HG02759 (cell line): ENCODE results near the gene C10orf95.

Source experiments
- ATAC-seq: cut with Tn5 transposase; IDR thresholded peaks from one replicate; pipeline ENCODE4 v1.9.1; 2021; ENCODE audit warnings: mild to moderate bottlenecking, moderate library complexity; ENCODE audit not compliant: unreplicated experiment

Gene C10orf95

GRCh38 chr10:102405108-102405571 lies 46.2 kb downstream of the C10orf95 start:
- ATAC-seq = no peak

- ATAC-seq = no peak
Observed at GRCh38 chr10:102404361-102405107, 46.8 kb downstream of the C10orf95 start.

DNA sequence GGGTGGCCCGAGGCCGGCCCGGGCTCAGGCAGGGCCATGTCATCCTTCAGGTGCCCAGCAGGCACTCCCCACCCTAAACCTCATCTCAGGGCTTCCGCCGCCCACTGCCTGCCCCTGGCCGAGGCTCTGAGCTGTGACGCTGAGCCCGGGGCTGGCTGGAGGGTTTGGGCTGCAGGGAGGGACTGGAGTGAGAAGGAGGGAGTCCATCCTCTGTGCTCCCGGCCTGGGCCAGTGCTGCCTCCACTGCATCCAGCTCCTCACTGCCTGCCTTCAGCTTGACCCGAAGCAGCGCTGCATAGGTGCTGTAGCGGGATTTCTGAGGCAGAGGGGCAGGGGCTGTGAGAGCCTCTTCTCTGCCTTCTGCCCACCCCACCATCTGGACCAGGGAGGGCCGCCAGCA lies 48.2 kb downstream of the C10orf95 start:
- no peak for ATAC-seq

- no peak for ATAC-seq
Observed at GRCh38 chr10:102402512-102402896, 48.8 kb downstream of the C10orf95 start.

GRCh38 chr10:102401735-102402511 lies 49.4 kb downstream of the C10orf95 start:
- ATAC-seq = no peak

- no peak for ATAC-seq
Observed at GRCh38 chr10:102401342-102401654, 50.0 kb downstream of the C10orf95 start.

GRCh38 chr10:102400598-102401341 lies 50.6 kb downstream of the C10orf95 start:
- no peak for ATAC-seq

GRCh38 chr10:102400076-102400475 lies 51.3 kb downstream of the C10orf95 start:
- no peak for ATAC-seq
